Mammary epithelial cell (primary cell): ENCODE measurements around the gene TDRD9.

ENCODE experiments used
- EZH2 ChIP-seq: IDR thresholded peaks from 2 replicates; pipeline ENCODE4 v1.6.1; 2012; ENCODE audit warnings: low read length, inconsistent platforms, borderline replicate concordance
- TF ChIP-seq, protein P1 (sequence below), 2 donors: IDR thresholded peaks in 1 of 2; conservative IDR thresholded peaks in 1 of 2; 2 replicates each; pipeline ENCODE4 v1.5.1; 2011 to 2012; ENCODE audit warnings: inconsistent platforms in 2 of 2, low read length in 2 of 2, mild to moderate bottlenecking in 2 of 2, control low read depth in 1 of 2, low read depth in 1 of 2; ENCODE audit not compliant: insufficient read depth in 1 of 2; ENCODE audit errors: extremely low read depth in 1 of 2

DNA sequence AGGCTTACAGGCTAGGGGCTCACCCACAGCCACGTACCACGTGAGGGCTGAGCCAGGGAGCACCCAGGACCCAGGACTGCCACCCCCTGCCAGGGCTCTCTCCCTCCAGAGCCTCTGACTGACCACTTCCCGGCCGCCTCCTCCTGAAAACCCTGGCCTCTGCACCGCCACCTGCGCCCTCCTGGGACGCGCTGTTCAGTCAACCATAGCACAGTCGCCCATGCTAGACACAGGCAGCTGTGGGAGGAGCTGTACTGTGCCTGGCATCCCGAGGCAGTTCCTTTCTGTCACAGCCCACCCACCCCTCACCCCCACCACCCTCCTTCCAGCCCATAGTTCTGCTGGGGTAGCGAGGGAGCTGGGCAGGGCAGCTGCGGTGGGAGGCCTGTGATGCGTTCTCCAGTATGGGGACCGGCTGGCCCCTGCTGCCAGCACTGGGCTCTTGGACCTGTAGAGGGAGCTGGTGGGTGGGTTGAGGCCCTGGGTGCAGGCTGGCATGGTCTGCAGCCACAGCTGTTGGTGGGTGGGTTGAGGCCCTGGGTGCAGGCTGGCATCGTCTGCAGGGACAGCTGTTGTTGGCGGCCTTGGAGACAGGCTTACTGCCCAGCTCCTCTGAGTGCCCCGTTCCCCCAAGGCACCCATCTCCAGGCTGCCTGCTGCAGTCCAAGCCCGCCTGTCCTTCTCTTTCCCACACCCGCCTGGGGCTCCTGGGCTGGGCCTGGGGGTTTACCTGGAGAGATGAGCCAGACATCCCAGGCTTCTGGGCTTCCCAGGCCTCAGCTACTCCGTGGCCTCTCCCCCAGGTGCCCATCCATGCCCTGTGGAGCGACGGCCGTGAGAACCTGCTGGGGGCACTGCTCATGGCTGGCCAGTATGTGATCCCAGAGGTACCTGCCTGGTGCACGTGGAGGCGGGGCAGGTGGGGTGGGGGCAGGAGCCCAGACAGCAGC, 168.8 kb downstream of the TDRD9 start:
- TF ChIP-seq, protein P1, sequence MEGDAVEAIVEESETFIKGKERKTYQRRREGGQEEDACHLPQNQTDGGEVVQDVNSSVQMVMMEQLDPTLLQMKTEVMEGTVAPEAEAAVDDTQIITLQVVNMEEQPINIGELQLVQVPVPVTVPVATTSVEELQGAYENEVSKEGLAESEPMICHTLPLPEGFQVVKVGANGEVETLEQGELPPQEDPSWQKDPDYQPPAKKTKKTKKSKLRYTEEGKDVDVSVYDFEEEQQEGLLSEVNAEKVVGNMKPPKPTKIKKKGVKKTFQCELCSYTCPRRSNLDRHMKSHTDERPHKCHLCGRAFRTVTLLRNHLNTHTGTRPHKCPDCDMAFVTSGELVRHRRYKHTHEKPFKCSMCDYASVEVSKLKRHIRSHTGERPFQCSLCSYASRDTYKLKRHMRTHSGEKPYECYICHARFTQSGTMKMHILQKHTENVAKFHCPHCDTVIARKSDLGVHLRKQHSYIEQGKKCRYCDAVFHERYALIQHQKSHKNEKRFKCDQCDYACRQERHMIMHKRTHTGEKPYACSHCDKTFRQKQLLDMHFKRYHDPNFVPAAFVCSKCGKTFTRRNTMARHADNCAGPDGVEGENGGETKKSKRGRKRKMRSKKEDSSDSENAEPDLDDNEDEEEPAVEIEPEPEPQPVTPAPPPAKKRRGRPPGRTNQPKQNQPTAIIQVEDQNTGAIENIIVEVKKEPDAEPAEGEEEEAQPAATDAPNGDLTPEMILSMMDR (conservative IDR thresholded peaks at IDR 0.05 in 1 of 2, IDR thresholded peaks at IDR 0.05 in 1 of 2; ENCODE audit: extremely low read depth in 1 of 2, insufficient read depth in 1 of 2, low read depth in 1 of 2, low read length in 2 of 2), result peak in 1 of 2 donors; percentile 11
- TF ChIP-seq EZH2, result no peak
